Activated B cell treated with CpG ODN at 0.5 μM for 24 hours (primary cell): Measurements from ENCODE around the gene PCSK5. TPM values are rescaled to one million over a fixed set of nuclear protein-coding genes. Genes with fewer than 3 reads are reported as not detected.

ENCODE experiments used
- ATAC-seq: fragments of 200-7000 bp; cut with Tn5 transposase; one replicate; pipeline ENCODE4 v1.10.0; 2021; ENCODE audit warnings: low read depth, mild to moderate bottlenecking, moderate library complexity
- CTCF ChIA-PET: fragments of 350-600 bp; sonication (Branson Sonifier 250); formaldehyde crosslinking; loops from one replicate; lab custom pipeline; 2021; ENCODE audit warnings: antibody characterized with exemption; lab: Charles Lee
- POLR2A ChIA-PET: fragments of 350-600 bp; sonication (Branson Sonifier 250); formaldehyde crosslinking; loops from one replicate; lab custom pipeline; 2021; ENCODE audit warnings: antibody characterized with exemption; lab: Charles Lee
- DNase-seq: peaks from one replicate; pipeline ENCODE4 v3.0.0; 2022
- H3K27ac Mint-ChIP-seq: one replicate; pipeline ENCODE4 v1.8.0; 2020; ENCODE audit warnings: mixed read lengths
- H3K27me3 Mint-ChIP-seq: one replicate; pipeline ENCODE4 v1.8.0; 2021; ENCODE audit warnings: mixed read lengths
- H3K36me3 Mint-ChIP-seq: one replicate; pipeline ENCODE4 v1.8.0; 2021; ENCODE audit warnings: low read depth, mixed read lengths
- H3K4me1 Mint-ChIP-seq: one replicate; pipeline ENCODE4 v1.8.0; 2021; ENCODE audit warnings: mixed read lengths
- H3K4me3 Mint-ChIP-seq: one replicate; pipeline ENCODE4 v1.8.0; 2020; ENCODE audit warnings: mild to moderate bottlenecking, mixed read lengths
- H3K9me3 Mint-ChIP-seq: one replicate; pipeline ENCODE4 v1.8.0; 2020; ENCODE audit warnings: mixed read lengths
- CTCF ChIP-seq: fragments of 200-600 bp; IDR thresholded peaks from one replicate; pipeline ENCODE4 v1.8.0; 2022; ENCODE audit warnings: antibody characterized with exemption, mild to moderate bottlenecking
- intact Hi-C: fragments of 100-400 bp; cut with micrococcal nuclease; formaldehyde crosslinking; loops from one replicate; pipeline ENCODE4 v1.15.1; 2024
- total RNA-seq: library from RNA; stranded (reverse); gene quantifications from 2 replicates; pipeline ENCODE4 v1.2.3, GENCODE V29; 2022

The PCSK5 gene
- total RNA-seq, 1 donor from 2014 or later, result not detected

GRCh38 chr9:76266649-76267283 is 376.3 kb downstream of the PCSK5 start:
- no peak overlapping the region for H3K4me3 Mint-ChIP-seq
- POLR2A ChIA-PET, result no interaction called here
- intact Hi-C loops, result no loop called here
- no peak for ATAC-seq
- no peak overlapping the region for H3K27ac Mint-ChIP-seq
- H3K9me3 Mint-ChIP-seq, result peaks cover 9% of the 10 kb centered on the region
- TF ChIP-seq CTCF, result no peak
- H3K36me3 Mint-ChIP-seq, result no peaks in the 10 kb centered on the region
- H3K27me3 Mint-ChIP-seq, result no peaks in the 10 kb centered on the region
- CTCF ChIA-PET, result no interaction called here
- H3K4me1 Mint-ChIP-seq, result no peaks in the 10 kb centered on the region
- no peak for DNase-seq

GRCh38 chr9:76267284-76267652 is 376.8 kb downstream of the PCSK5 start:
- Mint-ChIP-seq H3K36me3 (no peaks in the 10 kb centered on the region), H3K4me3 (no peak overlapping the region), H3K9me3 (peaks cover 9% of the 10 kb centered on the region), H3K4me1 (no peaks in the 10 kb centered on the region), H3K27me3 (no peaks in the 10 kb centered on the region), H3K27ac (no peak overlapping the region)
- no peak for TF ChIP-seq CTCF
- ATAC-seq, result no peak
- intact Hi-C loops, result no loop called here
- DNase-seq, result no peak
- POLR2A ChIA-PET, result no interaction called here
- CTCF ChIA-PET, result no interaction called here

GRCh38 chr9:76269789-76270188 is 379.3 kb downstream of the PCSK5 start:
- Mint-ChIP-seq H3K27ac (no peak overlapping the region), H3K9me3 (no peaks in the 10 kb centered on the region), H3K4me3 (no peak overlapping the region), H3K27me3 (no peaks in the 10 kb centered on the region), H3K36me3 (no peaks in the 10 kb centered on the region), H3K4me1 (no peaks in the 10 kb centered on the region)
- POLR2A ChIA-PET, result no interaction called here
- no peak for TF ChIP-seq CTCF
- ATAC-seq (no peak), DNase-seq (no peak)
- CTCF ChIA-PET, result no interaction called here
- intact Hi-C loops, result no loop called here

- H3K9me3 Mint-ChIP-seq, result no peaks in the 10 kb centered on the region
- ChIA-PET POLR2A (no interaction called here), CTCF (no interaction called here)
- no peak for ATAC-seq
- no peaks in the 10 kb centered on the region for H3K4me1 Mint-ChIP-seq
- TF ChIP-seq CTCF, result no peak
- H3K27ac Mint-ChIP-seq, result no peak overlapping the region
- intact Hi-C loops, result no loop called here
- no peaks in the 10 kb centered on the region for H3K36me3 Mint-ChIP-seq
- H3K4me3 Mint-ChIP-seq, result no peak overlapping the region
- no peaks in the 10 kb centered on the region for H3K27me3 Mint-ChIP-seq
- no peak for DNase-seq
Observed at GRCh38 chr9:76271755-76272154, 381.3 kb downstream of the PCSK5 start.

GRCh38 chr9:76289042-76289441 is 398.6 kb downstream of the PCSK5 start:
- TF ChIP-seq CTCF, result no peak
- H3K4me1 Mint-ChIP-seq, result peaks cover 6% of the 10 kb centered on the region
- CTCF ChIA-PET, result interaction anchor here (1.4 kb wide), 1 partner anchor 13 kb away, joined by 5 read pairs; no protein-coding TSS in a partner anchor
- POLR2A ChIA-PET, result no interaction called here
- ATAC-seq (no peak), DNase-seq (no peak)
- H3K27ac Mint-ChIP-seq, result no peak overlapping the region
- intact Hi-C loops, result no loop called here
- no peaks in the 10 kb centered on the region for H3K9me3 Mint-ChIP-seq
- no peaks in the 10 kb centered on the region for H3K27me3 Mint-ChIP-seq
- no peaks in the 10 kb centered on the region for H3K36me3 Mint-ChIP-seq
- H3K4me3 Mint-ChIP-seq, result no peak overlapping the region
